Measurements from ENCODE around the gene TBXA2R. TPM values are rescaled to one million over a fixed set of nuclear protein-coding genes. Genes with fewer than 3 reads are reported as not detected.

TBXA2R gene
- total RNA-seq, 1 experiment from 2014 or later, result 1.3 TPM

DNA sequence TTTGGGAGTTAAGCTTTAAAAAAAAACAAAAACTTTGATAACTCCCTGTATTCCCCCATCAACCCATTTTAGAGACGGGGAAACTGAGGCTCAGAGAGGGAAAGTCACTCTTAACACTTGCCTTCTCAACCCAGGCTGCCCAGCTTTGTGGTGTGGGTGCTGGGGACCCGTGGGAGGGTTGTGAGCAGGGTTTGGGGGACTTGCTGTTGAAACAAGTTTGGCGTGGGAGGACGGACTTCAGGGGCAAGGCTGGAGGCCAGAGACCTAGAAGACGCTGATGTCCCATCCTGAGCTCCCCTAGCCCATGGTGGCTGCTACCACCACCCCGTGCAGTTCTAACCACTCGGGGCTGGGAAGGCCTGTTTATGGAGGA is 20.7 kb upstream of the TBXA2R start:
- Mint-ChIP-seq H3K27me3 (ENCODE audit: low read depth) (no peaks in the 10 kb centered on the region), H3K4me3 (peak overlapping the region; percentile 98; the same call in 1 of the 2 replicates), H3K9me3 (no peaks in the 10 kb centered on the region), H3K36me3 (peaks cover 3% of the 10 kb centered on the region; the same call in 1 of the 2 replicates), H3K27ac (0 out of 2 replicates have a peak overlapping the region, but pooled peaks have one; percentile 95), H3K4me1 (peaks cover 5% of the 10 kb centered on the region)
- ATAC-seq (no peak), DNase-seq (ENCODE audit: low spot score) (no peak)
- CTCF ChIA-PET, result interaction anchor here (1.0 to 1.1 kb wide), 2 partner anchors 10 to 28 kb away, joined by 3 to 5 read pairs; no protein-coding TSS in a partner anchor
- no peak for TF ChIP-seq ZNF263 (CRISPR knock-in tag; IDR thresholded peaks at IDR 0.05; ENCODE audit: low read depth)
- peak; percentile 99 for TF ChIP-seq GTF2I (CRISPR knock-in tag; conservative IDR thresholded peaks at IDR 0.05)
- POLR2A ChIA-PET, result no interaction called here

DNA sequence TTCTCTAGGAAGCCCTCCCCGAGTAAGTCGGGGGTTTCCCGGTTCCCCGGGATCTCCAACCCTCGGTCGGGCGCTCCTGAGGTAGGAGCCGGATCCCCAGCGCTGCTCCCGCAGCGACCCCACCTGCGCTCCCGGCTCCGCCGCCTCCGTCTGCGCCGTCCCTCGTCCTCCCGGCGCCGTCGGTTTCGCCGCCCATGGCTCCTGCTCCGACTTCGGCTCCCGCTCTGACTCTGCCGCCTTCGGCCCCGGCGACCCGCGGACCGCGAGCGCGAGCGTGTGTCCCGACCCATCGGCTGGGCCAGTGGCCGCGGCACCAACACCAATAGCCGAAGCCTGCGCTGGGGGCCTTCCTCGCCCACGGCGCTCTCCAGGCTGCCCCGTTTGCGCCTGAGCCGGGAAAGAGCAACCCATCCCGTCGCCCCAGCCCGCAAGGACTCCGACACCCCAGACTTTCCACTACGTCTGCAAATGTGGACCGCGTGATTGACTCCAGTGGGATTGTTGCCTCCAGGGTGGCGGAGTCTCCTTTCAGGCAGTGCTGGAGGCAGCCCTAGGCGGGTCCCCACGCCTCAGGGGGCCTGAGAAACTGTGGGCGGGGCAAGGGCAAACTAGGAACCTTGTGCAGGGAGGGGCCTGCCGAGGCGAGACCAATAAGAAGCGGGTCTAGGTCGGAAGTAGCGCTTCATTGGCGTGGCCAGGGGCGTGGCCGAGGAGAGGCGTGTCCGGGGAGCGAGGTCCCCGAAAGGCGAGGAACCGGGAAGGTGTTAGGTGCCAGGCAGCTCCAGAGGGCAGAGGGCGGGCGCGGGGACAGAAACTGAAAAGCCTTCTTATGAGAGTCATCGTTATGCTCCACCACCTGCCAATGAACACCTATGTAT is 20.0 kb upstream of the TBXA2R start, which contains the start of gene CACTIN:
Gene CACTIN, minus strand, starts transcription at position 318 of the 878 bp plus-strand sequence. Its CDS starts 28 bp downstream, at position 290.
- Mint-ChIP-seq H3K27me3 (ENCODE audit: low read depth) (no peaks in the 10 kb centered on the region), H3K4me3 (peak within 1 kb of the TSS; percentile 98), H3K36me3 (peaks cover 5% of the 10 kb centered on the region), H3K4me1 (peaks cover 5% of the 10 kb centered on the region), H3K9me3 (no peaks in the 10 kb centered on the region), H3K27ac (peak within 1 kb of the TSS; percentile 95)
- POLR2A ChIA-PET, result no interaction called here
- peak; percentile 98 for ATAC-seq
- CTCF ChIA-PET, result interaction anchor here (1.0 to 1.1 kb wide), 2 partner anchors 9 to 27 kb away, joined by 3 to 5 read pairs; no protein-coding TSS in a partner anchor
- peak; percentile 99 for DNase-seq (ENCODE audit: low spot score)
- TF ChIP-seq, protein P1, sequence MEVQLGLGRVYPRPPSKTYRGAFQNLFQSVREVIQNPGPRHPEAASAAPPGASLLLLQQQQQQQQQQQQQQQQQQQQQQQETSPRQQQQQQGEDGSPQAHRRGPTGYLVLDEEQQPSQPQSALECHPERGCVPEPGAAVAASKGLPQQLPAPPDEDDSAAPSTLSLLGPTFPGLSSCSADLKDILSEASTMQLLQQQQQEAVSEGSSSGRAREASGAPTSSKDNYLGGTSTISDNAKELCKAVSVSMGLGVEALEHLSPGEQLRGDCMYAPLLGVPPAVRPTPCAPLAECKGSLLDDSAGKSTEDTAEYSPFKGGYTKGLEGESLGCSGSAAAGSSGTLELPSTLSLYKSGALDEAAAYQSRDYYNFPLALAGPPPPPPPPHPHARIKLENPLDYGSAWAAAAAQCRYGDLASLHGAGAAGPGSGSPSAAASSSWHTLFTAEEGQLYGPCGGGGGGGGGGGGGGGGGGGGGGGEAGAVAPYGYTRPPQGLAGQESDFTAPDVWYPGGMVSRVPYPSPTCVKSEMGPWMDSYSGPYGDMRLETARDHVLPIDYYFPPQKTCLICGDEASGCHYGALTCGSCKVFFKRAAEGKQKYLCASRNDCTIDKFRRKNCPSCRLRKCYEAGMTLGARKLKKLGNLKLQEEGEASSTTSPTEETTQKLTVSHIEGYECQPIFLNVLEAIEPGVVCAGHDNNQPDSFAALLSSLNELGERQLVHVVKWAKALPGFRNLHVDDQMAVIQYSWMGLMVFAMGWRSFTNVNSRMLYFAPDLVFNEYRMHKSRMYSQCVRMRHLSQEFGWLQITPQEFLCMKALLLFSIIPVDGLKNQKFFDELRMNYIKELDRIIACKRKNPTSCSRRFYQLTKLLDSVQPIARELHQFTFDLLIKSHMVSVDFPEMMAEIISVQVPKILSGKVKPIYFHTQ (CRISPR knock-in tag; IDR thresholded peaks at IDR 0.05), result no peak
- no peak for TF ChIP-seq CREB1 (CRISPR knock-in tag; IDR thresholded peaks at IDR 0.05)
- TF ChIP-seq, protein P2, sequence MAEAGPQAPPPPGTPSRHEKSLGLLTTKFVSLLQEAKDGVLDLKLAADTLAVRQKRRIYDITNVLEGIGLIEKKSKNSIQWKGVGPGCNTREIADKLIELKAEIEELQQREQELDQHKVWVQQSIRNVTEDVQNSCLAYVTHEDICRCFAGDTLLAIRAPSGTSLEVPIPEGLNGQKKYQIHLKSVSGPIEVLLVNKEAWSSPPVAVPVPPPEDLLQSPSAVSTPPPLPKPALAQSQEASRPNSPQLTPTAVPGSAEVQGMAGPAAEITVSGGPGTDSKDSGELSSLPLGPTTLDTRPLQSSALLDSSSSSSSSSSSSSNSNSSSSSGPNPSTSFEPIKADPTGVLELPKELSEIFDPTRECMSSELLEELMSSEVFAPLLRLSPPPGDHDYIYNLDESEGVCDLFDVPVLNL (CRISPR knock-in tag; IDR thresholded peaks at IDR 0.05; ENCODE audit: borderline replicate concordance, low read depth), result no peak; the same call in 1 of the 2 replicates
- no peak for TF ChIP-seq OVOL2 (CRISPR knock-in tag; IDR thresholded peaks at IDR 0.05; ENCODE audit: borderline replicate concordance)
- TF ChIP-seq ZNF416 (CRISPR knock-in tag; IDR thresholded peaks at IDR 0.05), result peak; percentile 84
- TF ChIP-seq, protein P3, sequence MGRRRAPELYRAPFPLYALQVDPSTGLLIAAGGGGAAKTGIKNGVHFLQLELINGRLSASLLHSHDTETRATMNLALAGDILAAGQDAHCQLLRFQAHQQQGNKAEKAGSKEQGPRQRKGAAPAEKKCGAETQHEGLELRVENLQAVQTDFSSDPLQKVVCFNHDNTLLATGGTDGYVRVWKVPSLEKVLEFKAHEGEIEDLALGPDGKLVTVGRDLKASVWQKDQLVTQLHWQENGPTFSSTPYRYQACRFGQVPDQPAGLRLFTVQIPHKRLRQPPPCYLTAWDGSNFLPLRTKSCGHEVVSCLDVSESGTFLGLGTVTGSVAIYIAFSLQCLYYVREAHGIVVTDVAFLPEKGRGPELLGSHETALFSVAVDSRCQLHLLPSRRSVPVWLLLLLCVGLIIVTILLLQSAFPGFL (CRISPR knock-in tag; IDR thresholded peaks at IDR 0.05; ENCODE audit: borderline replicate concordance), result 0 out of 2 replicates have a peak, but pooled peaks have one; percentile 53
- TF ChIP-seq MYBL2 (CRISPR knock-in tag; IDR thresholded peaks at IDR 0.05), result peak; percentile 76; the same call in 1 of the 2 replicates
- TF ChIP-seq JUN (CRISPR knock-in tag; IDR thresholded peaks at IDR 0.05), result peak; percentile 74; the same call in 1 of the 2 replicates
- TF ChIP-seq SMAD3 (CRISPR knock-in tag; IDR thresholded peaks at IDR 0.05; ENCODE audit: borderline replicate concordance), result peak; percentile 63; the same call in 1 of the 2 replicates
- TF ChIP-seq, protein P4, sequence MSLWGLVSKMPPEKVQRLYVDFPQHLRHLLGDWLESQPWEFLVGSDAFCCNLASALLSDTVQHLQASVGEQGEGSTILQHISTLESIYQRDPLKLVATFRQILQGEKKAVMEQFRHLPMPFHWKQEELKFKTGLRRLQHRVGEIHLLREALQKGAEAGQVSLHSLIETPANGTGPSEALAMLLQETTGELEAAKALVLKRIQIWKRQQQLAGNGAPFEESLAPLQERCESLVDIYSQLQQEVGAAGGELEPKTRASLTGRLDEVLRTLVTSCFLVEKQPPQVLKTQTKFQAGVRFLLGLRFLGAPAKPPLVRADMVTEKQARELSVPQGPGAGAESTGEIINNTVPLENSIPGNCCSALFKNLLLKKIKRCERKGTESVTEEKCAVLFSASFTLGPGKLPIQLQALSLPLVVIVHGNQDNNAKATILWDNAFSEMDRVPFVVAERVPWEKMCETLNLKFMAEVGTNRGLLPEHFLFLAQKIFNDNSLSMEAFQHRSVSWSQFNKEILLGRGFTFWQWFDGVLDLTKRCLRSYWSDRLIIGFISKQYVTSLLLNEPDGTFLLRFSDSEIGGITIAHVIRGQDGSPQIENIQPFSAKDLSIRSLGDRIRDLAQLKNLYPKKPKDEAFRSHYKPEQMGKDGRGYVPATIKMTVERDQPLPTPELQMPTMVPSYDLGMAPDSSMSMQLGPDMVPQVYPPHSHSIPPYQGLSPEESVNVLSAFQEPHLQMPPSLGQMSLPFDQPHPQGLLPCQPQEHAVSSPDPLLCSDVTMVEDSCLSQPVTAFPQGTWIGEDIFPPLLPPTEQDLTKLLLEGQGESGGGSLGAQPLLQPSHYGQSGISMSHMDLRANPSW (CRISPR knock-in tag; conservative IDR thresholded peaks at IDR 0.05; ENCODE audit: low read depth), result no peak
- TF ChIP-seq TEAD1 (CRISPR knock-in tag; IDR thresholded peaks at IDR 0.05), result 0 out of 2 replicates have a peak, but pooled peaks have one; percentile 18
- TF ChIP-seq, protein P5, sequence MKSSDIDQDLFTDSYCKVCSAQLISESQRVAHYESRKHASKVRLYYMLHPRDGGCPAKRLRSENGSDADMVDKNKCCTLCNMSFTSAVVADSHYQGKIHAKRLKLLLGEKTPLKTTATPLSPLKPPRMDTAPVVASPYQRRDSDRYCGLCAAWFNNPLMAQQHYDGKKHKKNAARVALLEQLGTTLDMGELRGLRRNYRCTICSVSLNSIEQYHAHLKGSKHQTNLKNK (CRISPR knock-in tag; IDR thresholded peaks at IDR 0.05), result no peak
- TF ChIP-seq ZNF263 (CRISPR knock-in tag; IDR thresholded peaks at IDR 0.05; ENCODE audit: low read depth), result no peak
- TF ChIP-seq GRHL2 (CRISPR knock-in tag; IDR thresholded peaks at IDR 0.05; ENCODE audit: insufficient replicate concordance, severe bottlenecking), result no peak
- TF ChIP-seq, protein P6, sequence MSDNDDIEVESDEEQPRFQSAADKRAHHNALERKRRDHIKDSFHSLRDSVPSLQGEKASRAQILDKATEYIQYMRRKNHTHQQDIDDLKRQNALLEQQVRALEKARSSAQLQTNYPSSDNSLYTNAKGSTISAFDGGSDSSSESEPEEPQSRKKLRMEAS (CRISPR knock-in tag; IDR thresholded peaks at IDR 0.05), result peak; percentile 80
- peak; percentile 89; the same call in 1 of the 2 replicates for TF ChIP-seq ESRRA (CRISPR knock-in tag; IDR thresholded peaks at IDR 0.05; ENCODE audit: borderline replicate concordance)
- no peak for TF ChIP-seq ZNF396 (CRISPR knock-in tag; IDR thresholded peaks at IDR 0.05; ENCODE audit: borderline replicate concordance)
- no peak for TF ChIP-seq NR1H2 (CRISPR knock-in tag; IDR thresholded peaks at IDR 0.05)
